NCI-H2196 (cell line): ENCODE results near the gene SNTG2.
"Not testable (repeated sequence)": the region's sequence is repeated elsewhere in the genome, so short reads cannot be mapped to it uniquely, and the experiment has no call there.

Source experiments
- DNase-seq: peaks from one replicate; lab custom pipeline; 2025; ENCODE audit not compliant: unreplicated experiment; lab: John Stamatoyannopoulos, UW

The SNTG2 gene

DNA sequence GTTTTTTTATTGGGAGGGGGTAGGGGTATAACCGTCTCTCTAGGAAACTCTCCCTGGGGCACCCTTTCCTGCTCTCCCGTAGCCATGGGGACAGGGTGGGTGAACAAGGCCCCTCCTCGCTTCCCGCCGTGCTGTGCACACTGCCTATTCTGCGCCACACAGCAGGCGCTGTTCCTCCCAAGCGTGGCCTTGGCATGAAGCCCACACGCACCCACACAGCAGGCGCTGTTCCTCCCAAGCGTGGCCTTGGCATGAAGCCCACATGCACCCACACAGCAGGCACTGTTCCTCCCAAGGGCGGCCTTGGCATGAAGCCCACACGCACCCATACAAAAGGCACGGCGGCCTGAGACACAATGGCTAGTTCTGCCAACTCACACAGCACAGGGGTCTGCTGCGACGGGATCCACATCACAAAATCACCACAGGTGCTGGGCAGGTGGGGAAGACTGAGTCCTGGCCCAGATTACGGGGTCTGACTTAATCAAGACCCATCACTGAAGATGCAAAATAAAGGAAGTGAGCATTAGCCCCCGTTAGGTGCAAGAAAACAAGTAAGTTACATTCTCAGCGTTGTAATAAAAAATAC is 416.0 kb downstream of the SNTG2 start:
- DNase-seq: peak; percentile 51

DNA sequence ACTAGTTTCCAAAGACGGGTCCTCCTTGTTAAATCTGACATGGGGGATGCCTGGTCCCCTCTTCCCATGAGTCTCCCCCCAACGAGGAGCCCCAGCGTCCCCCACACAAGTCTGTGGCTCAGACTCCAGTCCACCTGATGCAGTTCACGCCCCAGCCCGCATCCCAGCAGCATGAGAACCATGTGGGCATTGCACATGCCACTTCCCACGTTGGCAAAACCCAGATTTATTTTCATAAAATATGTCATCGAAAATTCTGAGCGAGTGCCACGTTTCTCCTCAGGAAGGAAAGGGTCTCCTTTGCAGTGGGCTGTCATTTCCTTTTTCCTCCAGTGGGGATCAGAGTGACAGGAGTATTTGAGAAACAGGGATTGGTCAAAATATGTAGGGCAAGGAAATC is 417.0 kb downstream of the SNTG2 start:
- no peak for DNase-seq

GRCh38 chr2:1369905-1370304 is 419.3 kb downstream of the SNTG2 start:
- no peak for DNase-seq

GRCh38 chr2:1370461-1370860 is 419.8 kb downstream of the SNTG2 start:
- no peak for DNase-seq

DNA sequence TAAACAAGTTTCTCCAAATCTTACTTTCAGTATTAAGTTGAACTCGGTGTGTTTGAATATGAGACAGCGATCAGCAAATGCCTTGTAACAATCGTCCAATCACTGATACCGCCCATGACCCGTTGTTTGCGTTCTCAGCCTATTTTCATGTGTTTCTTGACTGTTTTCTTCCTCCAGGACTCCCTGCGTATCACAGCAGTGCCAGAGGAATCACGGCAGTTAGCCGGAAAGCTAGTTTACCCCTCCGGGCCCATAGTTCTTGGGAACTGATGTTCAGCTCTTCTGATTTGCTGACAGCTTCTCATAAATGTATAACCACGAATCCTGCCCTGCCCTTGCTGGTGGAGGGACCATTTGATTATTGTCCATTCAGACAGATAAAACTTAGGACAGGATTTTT is 420.4 kb downstream of the SNTG2 start:
- no peak for DNase-seq

DNA sequence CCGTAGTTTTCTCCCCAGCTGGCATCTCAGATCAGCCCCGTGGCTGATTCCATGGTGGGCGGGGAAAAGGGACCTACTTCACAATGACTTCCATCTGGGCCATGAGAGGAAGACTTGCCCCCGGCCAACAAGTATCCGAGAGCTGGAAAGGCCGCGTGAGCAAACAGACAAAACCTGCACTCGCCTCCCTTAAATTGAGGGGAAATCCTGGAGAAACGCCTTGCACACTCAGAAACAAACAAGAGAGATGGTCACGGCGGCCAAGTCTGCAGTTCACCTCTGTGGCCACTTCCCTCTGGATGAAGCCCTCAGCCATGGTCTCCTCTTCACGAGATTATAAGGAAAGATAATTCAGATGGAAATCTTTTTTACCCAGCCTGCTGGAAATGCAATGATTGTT is 423.2 kb downstream of the SNTG2 start:
- DNase-seq: no peak

DNA sequence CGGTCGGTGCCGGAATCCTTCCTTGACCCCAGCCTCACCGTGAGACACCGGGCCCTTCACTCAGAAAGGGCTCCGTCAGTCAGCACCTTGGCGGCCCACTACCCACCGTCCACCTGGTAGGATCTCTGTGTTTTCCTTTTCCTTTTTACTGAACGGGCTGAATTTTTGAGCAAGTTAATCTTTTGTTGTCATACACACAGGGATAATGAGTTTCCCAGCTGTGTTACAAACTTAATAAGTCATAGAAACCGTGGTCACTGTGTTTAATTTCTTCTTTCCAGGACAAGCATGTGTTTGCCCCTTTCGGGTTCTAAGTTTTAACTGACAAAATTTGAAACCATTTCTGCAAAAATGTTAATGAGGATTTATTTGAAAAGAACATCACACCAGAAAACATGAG is 423.6 kb downstream of the SNTG2 start:
- DNase-seq: no peak

GRCh38 chr2:1375794-1376193 is 425.1 kb downstream of the SNTG2 start:
- no peak for DNase-seq

DNA sequence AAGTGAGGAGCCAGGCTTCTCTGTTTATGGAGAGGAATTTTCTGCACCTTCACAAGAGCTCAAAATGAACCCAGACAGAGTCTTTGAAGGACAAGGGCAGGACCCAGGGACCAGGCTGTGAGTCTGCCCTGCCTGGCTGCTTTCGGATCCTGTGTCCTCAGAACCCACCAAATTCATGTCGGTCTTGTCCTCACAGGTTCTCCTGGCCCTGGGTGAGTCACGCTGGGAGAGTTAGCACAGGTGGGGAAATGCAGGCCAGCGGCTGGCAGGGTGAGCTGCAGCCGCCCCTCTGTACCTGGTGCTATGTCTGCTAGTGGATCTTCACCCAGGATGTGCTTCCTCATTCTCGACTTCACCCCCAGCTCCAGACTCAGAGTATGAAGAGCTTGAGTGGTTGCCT is 426.8 kb downstream of the SNTG2 start:
- DNase-seq: no peak

DNA sequence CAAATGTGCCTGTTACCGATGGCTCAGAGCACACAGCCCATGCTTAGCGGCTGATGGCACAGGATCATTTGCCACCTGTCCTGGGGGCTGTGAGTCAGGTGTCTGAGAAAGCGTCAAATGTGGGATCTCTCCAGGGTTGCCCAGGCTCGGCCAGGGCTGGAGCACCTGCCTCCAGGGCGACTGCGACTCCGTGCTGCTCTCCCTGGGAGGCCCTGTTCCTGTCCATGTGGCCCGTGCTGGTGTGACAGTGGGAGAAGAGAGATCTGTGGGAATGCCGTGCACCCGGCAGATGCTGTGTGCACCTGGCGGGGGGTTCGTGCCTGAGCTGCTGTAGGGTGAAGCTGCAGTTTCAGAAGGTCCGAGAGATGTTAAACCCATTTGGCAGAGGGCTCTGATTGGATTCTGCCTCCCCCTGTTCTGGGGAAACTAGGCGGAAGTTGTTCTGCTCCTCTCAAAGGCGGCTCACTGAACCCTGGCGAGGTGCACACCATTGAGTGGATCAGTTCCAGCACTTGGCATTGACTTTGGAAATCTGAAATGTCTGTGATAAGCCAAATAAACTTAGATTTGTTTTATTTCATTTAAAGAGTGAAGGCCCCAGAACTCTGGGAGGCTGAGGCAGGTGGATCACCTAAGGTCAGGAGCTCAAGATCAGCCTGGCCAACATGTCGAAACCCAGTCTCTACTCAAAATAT is 428.0 kb downstream of the SNTG2 start:
- DNase-seq: no peak

- no peak for DNase-seq
Observed at GRCh38 chr2:1381644-1382043, 431.0 kb downstream of the SNTG2 start.

- DNase-seq: not testable (repeated sequence)
Observed at GRCh38 chr2:1387954-1388725, 437.5 kb downstream of the SNTG2 start.

DNA sequence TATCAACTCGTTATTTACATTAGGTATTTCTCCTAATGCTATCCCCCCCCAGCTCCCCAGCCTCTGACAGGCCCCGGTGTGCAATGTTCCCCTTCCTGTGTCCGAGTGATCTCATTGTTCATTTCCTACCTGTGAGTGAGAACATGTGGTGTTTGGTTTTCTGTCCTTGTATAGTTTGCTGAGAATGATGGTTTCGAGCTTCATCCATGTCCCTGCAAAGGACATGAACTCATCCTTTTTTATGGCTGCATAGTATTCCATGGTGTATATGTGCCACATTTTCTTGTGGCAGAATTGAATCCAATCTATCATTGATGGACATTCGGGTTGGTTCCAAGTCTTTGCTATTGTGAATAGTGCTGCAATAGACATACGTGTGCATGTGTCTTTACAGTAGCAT is 439.5 kb downstream of the SNTG2 start:
- DNase-seq: not testable (repeated sequence)

- DNase-seq: no peak
Observed at GRCh38 chr2:1393321-1393720, 442.7 kb downstream of the SNTG2 start.

DNA sequence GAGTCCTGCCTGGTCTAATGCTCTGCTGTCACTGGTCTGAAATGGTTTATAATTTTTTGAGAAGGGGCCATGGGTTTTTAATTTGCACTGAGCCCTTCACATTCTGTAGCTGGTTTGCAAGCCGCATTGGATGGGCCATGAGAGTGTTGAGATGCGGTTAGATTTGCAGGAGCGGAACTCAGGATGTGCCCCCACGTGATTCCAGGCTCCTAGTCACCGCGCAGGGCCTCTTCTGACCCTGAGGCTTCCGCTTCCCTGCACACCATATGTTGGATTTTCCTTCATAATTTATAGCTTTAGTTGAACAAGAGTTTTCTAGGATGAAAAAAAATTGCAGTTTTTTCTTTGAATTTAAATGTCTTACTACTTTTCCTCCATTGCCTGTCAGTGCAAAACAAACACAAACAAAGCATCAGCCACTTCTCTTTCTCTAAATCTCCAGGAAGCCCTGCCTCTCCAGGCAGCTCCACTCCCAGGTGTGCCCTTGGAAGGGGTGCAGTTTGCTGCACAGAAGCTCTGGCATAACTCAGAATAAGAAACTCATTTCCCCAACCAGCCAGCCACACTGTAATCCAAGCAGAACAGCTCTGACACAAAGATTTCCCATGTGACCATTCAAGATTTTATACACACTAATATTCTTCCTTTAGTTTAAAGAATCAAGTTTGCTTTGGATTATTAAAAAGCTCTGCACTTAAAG is 444.2 kb downstream of the SNTG2 start:
- DNase-seq: no peak

- no peak for DNase-seq
Observed at GRCh38 chr2:1397350-1397749, 446.7 kb downstream of the SNTG2 start.

- no peak for DNase-seq
Observed at GRCh38 chr2:1398191-1398590, 447.5 kb downstream of the SNTG2 start.

- no peak for DNase-seq
Observed at GRCh38 chr2:1400943-1401735, 450.5 kb downstream of the SNTG2 start.

DNA sequence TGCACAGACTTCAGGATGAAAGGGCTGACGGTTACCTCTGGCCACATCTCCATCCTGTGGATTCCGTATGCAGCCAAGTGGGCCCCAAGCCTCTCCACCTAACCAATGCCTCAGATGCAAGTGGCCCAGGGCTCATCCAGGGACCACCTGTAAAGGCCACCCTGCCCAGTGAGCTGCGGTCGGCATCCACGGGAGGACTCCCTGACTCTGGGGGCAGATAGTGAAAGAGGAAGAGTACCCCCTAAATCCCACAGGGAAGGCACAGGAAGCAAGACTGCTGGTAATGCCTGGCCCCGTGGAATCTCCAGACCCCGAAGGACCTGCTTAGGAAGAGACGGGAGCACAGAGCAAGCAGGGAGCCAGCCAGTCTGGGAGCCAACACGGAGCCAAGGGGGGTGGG is 451.4 kb downstream of the SNTG2 start:
- DNase-seq: no peak

- no peak for DNase-seq
Observed at GRCh38 chr2:1403565-1403964, 452.9 kb downstream of the SNTG2 start.

DNA sequence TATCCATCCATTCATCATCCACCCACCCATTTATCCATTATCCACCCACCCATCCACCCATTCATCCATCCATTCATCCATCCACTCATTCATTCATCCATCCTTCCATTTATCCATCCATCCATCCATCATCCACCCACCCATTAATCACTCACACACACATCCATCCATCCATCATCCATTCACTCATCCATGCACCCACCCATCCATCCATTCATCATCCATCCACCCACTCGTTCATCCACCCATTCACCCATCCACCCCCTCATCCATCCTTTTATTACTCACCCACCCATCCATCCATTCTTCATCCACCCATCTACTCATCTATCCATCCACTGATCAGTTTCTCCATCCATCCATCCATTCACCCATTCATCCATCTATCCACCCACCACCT is 454.5 kb downstream of the SNTG2 start:
- no peak for DNase-seq
